Spinal cord (tissue), 10 donors: Measurements from ENCODE around the gene GDF11. TPM values are rescaled to one million over a fixed set of nuclear protein-coding genes. Genes with fewer than 3 reads are reported as not detected.

Experiments
- DNase-seq, 6 donors: peaks; one replicate each; pipeline versions ENCODE4 v3.0.0 to v3.0.0-alpha.2; 2013 to 2015; ENCODE audit warnings: low spot score in 6 of 6, low read depth in 4 of 6
- H3K27ac ChIP-seq: one replicate; pipeline ENCODE4 v1.5.1; 2013; ENCODE audit warnings: low read depth, low read length, control low read depth
- H3K27me3 ChIP-seq: one replicate; pipeline ENCODE4 v1.6.1; 2013; ENCODE audit warnings: low read length; ENCODE audit not compliant: control insufficient read depth, insufficient read depth
- H3K36me3 ChIP-seq: one replicate; pipeline ENCODE4 v1.6.1; 2013; ENCODE audit warnings: low read length; ENCODE audit not compliant: control insufficient read depth, insufficient read depth
- H3K4me1 ChIP-seq: one replicate; pipeline ENCODE4 v1.6.1; 2013; ENCODE audit warnings: low read length; ENCODE audit not compliant: control insufficient read depth, insufficient read depth
- H3K4me3 ChIP-seq: one replicate; pipeline ENCODE4 v1.5.1; 2013; ENCODE audit warnings: low read depth, low read length, control low read depth
- H3K9me3 ChIP-seq: one replicate; pipeline ENCODE4 v1.6.1; 2013; ENCODE audit warnings: low read length; ENCODE audit not compliant: control insufficient read depth, insufficient read depth
- WGBS: methylation state at CpG from one replicate; pipeline ENCODE4 v1.1.5; 2013; ENCODE audit warnings: missing lambda C conversion rate; ENCODE audit not compliant: insufficient coverage; 5-methylcytosine and 5-hydroxymethylcytosine counted together
- polyA plus RNA-seq, 2 donors: library from polyadenylated mRNA; unstranded; fragments of 120-200 nt; gene quantifications; one replicate each; pipeline ENCODE4 v1.2.1, GENCODE V29; 2013; ENCODE audit not compliant: insufficient read length in 2 of 2
- total RNA-seq, 2 donors: library from RNA; depleted of rRNA in 1 of 2; stranded (reverse); fragments of 120-200 nt in 1 of 2; fragments of >200 nt in 1 of 2; gene quantifications; one replicate each; pipeline versions ENCODE4 v1.2.3 to v1.2.4, GENCODE V29; 2013 to 2014
- donor health status: healthy.

The GDF11 gene
- total and polyA plus RNA-seq, 4 donors = 9.6 to 36.1 (median 21.2) TPM

DNA sequence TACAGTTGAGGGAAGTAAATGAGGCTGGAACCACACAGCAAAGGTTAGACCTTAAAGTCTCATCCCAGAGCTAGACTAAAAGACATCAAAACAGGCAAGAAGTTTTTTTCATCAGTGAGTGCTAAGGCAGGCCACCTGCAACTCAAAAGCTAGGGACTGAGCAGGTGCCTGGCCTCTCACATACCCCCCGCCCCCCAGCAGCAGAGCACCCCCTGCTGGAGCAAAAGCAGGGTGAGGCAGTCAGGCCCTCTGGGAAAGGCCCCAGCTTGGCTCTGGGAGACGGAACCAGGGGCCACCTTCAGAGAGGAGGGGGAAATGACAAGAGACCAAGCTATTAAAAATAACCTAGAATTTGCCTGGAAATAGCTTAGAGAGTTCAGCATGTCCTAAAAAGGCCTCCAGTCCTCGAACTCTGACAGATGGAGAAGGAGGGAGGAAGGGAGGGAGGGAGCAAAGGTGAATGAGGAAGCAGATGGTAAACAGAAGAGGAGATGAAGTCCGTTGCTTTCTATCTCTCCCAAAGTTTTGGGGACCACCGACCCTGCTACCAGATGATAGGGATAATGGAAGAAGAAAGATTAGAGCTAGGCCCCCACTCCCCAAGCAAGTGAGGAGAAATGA lies 37.0 kb upstream of the GDF11 start:
- Histone ChIP-seq H3K36me3 (peaks cover 7% of the 10 kb centered on the region), H3K4me1 (peaks cover 49% of the 10 kb centered on the region), H3K4me3 (no peak overlapping the region), H3K27me3 (peaks cover 14% of the 10 kb centered on the region), H3K27ac (no peak overlapping the region), H3K9me3 (no peaks in the 10 kb centered on the region)
- no peak for DNase-seq
- 33% methylated on average over 2 of the region's 5 CpGs for WGBS

- H3K27ac ChIP-seq = peak overlapping the region; percentile 57
- 53% methylated on average over 2 of the region's 2 CpGs for WGBS
- peak overlapping the region; percentile 72 for H3K4me3 ChIP-seq
- peaks cover 49% of the 10 kb centered on the region for H3K4me1 ChIP-seq
- no peak for DNase-seq
- H3K36me3 ChIP-seq = peaks cover 7% of the 10 kb centered on the region
- H3K9me3 ChIP-seq = no peaks in the 10 kb centered on the region
- peaks cover 17% of the 10 kb centered on the region for H3K27me3 ChIP-seq
These were observed 36.2 kb upstream of the GDF11 start for GRCh38 chr12:55706568-55707218.

GRCh38 chr12:55707219-55707671 lies 35.7 kb upstream of the GDF11 start:
- H3K9me3 ChIP-seq = no peaks in the 10 kb centered on the region
- peaks cover 49% of the 10 kb centered on the region for H3K4me1 ChIP-seq
- H3K27me3 ChIP-seq = peaks cover 17% of the 10 kb centered on the region
- peak overlapping the region; percentile 57 for H3K27ac ChIP-seq
- H3K4me3 ChIP-seq = peak overlapping the region; percentile 72
- WGBS = 2% methylated on average over 21 of the region's 22 CpGs
- peak in 1 of 6 donors; percentile 25 for DNase-seq
- peaks cover 7% of the 10 kb centered on the region for H3K36me3 ChIP-seq

DNA sequence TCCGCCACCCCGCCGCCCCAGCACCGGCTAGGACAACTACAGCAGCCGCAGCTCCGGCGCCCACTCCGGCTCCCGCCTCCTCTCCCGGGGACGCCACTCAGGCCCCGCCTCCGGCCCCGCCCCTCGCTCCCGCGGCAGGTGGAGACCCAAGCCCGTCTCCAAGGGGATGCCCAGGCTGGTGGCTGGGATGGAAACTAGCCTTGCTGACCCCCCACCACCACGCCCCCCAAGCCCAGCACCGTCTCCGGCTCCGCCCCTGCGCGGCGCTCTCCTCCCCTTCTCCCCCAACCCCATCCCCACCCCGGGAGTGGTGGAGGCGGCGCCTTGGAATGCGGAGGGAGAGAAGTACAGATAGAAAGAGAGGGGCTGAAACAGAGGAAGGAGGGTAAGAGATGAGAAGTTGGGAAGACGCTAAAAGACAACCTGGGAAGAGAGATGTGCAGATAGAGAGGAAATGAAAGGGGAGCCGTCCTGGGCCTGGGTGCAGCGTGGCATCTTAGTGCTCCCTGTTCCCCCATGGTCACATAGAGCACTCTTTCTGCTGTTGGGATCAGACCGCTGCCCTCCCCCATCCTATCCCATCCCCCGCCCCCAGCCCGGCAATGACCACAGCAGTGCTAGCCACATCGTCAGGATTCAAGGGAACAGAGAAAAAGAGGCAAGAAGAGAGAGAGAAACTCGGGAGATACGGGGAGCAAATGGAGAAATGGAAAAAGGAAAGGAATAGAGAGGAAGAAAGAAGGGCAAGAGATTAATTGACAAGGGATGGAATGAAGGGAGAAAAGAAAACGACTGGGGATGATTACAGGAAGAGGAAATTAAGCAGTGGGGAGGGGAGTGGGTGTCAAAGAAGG lies 34.9 kb upstream of the GDF11 start, which contains the start of gene ITGA7:
Gene ITGA7, minus strand, starts transcription at position 64 of the 854 bp plus-strand sequence. CDS start 222 bp downstream, outside the sequence.
- Histone ChIP-seq H3K36me3 (peaks cover 2% of the 10 kb centered on the region), H3K4me3 (peak within 1 kb of the TSS; percentile 72), H3K27me3 (peaks cover 17% of the 10 kb centered on the region), H3K27ac (peak within 1 kb of the TSS; percentile 61), H3K9me3 (no peaks in the 10 kb centered on the region), H3K4me1 (peaks cover 48% of the 10 kb centered on the region)
- under 1% methylated on average over 24 of the region's 39 CpGs for WGBS
- peak in 3 of 6 donors; percentile 57 to 91 (median 88) for DNase-seq

GRCh38 chr12:55708695-55709233 lies 34.2 kb upstream of the GDF11 start:
- peaks cover 42% of the 10 kb centered on the region for H3K4me1 ChIP-seq
- H3K27ac ChIP-seq = peak overlapping the region; percentile 61
- H3K9me3 ChIP-seq = no peaks in the 10 kb centered on the region
- peaks cover 17% of the 10 kb centered on the region for H3K27me3 ChIP-seq
- WGBS = no CpG with 5 or more reads among the region's 3 CpGs
- no peak overlapping the region for H3K4me3 ChIP-seq
- H3K36me3 ChIP-seq = peaks cover 2% of the 10 kb centered on the region
- no peak for DNase-seq

GRCh38 chr12:55711786-55712553 lies 31.0 kb upstream of the GDF11 start:
- DNase-seq = peak in 2 of 6 donors; percentile 62 to 86
- WGBS = 62% methylated on average over 3 of the region's 4 CpGs
- peaks cover 2% of the 10 kb centered on the region for H3K36me3 ChIP-seq
- H3K4me1 ChIP-seq = peaks cover 36% of the 10 kb centered on the region
- peak overlapping the region; percentile 75 for H3K27ac ChIP-seq
- peaks cover 17% of the 10 kb centered on the region for H3K27me3 ChIP-seq
- H3K4me3 ChIP-seq = peak overlapping the region; percentile 16
- H3K9me3 ChIP-seq = no peaks in the 10 kb centered on the region

DNA sequence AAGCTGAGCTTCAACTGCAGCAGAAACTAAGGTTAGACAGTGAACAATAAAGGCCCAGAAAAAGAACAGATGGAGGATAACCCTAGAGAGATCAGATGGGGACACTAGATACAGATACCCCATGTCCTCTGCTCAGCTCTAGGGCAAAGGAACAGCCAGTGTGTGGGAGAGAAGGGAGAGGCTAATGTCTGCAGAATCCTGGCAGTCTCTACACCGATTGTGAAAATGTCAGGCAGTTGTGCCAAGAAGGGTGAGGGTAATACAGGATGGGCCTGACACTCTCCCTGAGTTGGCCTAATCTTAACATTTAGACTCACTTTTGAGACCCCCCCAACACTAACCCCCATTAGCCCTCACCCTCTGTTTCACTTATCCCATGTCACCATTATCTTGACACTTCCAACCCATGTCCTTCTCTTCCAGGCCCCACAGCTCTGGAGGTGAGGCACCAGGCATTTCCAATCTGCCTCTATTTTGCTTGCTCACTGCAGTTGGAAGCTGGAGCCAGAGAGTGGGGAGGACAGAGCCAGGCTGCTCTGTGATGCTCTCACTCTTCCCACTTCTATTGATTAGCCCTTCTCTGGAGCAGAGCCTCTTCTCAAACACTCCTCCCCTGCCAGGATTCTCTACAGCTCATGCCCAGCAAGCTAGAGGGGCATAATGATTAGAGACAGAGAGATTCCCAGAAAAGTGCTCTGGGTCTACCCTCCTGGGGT lies 30.1 kb upstream of the GDF11 start:
- no peaks in the 10 kb centered on the region for H3K9me3 ChIP-seq
- H3K27ac ChIP-seq = peak overlapping the region; percentile 75
- no peaks in the 10 kb centered on the region for H3K36me3 ChIP-seq
- H3K4me1 ChIP-seq = peaks cover 38% of the 10 kb centered on the region
- DNase-seq = no peak
- peaks cover 17% of the 10 kb centered on the region for H3K27me3 ChIP-seq
- 50% methylated on average over 1 of the region's 1 CpG for WGBS
- H3K4me3 ChIP-seq = no peak overlapping the region

DNA sequence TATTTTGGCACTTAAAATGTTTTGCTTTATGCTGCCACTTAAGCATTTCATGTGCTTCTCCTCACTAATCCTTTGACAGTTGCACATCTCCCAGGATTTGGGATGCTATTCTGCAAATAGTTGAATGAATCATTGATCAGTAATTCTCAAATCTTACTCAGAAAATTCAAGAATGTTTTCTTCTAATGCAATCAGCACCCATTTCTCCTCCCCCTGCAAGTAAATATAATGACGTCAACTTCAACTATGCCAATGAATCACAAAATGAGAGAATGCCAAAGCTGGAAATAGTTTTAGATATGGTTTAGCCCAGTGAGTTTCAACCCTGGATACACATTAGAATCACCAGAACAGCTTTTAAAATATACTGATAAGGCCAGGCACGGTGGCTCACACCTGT lies 29.2 kb upstream of the GDF11 start:
- Histone ChIP-seq H3K4me1 (peaks cover 39% of the 10 kb centered on the region), H3K4me3 (no peak overlapping the region), H3K27me3 (peaks cover 14% of the 10 kb centered on the region), H3K36me3 (peaks cover 5% of the 10 kb centered on the region), H3K9me3 (no peaks in the 10 kb centered on the region), H3K27ac (no peak overlapping the region)
- no peak for DNase-seq
- WGBS = 100% methylated on average over 1 of the region's 2 CpGs
